ENCODE measurements around the gene HIVEP1.

Gene HIVEP1

GRCh38 chr6:12190252-12190651 is 178.1 kb downstream of the HIVEP1 start:
- no peak for DNase-seq (ENCODE audit: low spot score)

- no peak for DNase-seq (ENCODE audit: low spot score)
Observed at GRCh38 chr6:12196326-12196936, 184.3 kb downstream of the HIVEP1 start.

GRCh38 chr6:12198851-12199250 is 186.7 kb downstream of the HIVEP1 start:
- no peak for DNase-seq (ENCODE audit: low spot score)

- no peak for DNase-seq (ENCODE audit: low spot score)
Observed at GRCh38 chr6:12200015-12200564, 188.0 kb downstream of the HIVEP1 start.

- no peak for DNase-seq (ENCODE audit: low spot score)
Observed at GRCh38 chr6:12200761-12201160, 188.6 kb downstream of the HIVEP1 start.

- DNase-seq (ENCODE audit: low spot score) = no peak
Observed at GRCh38 chr6:12203001-12203400, 190.9 kb downstream of the HIVEP1 start.

GRCh38 chr6:12208190-12208589 is 196.1 kb downstream of the HIVEP1 start:
- no peak for DNase-seq (ENCODE audit: low spot score)

- no peak for DNase-seq (ENCODE audit: low spot score)
Observed at GRCh38 chr6:12208673-12209072, 196.6 kb downstream of the HIVEP1 start.

Measured in ecto neural progenitor cell (in vitro differentiated cells).